Fibroblast of villous mesenchyme (primary cell): ENCODE results near the gene HAGH. TPM values are rescaled to one million over a fixed set of nuclear protein-coding genes. Genes with fewer than 3 reads are reported as not detected.

Experiments used
- DNase-seq: peaks from one replicate; pipeline ENCODE4 v3.0.0-alpha.2; 2010; ENCODE audit warnings: low read depth
- H3K4me3 ChIP-seq: 2 replicates; pipeline ENCODE4 v1.5.1; 2011; ENCODE audit warnings: low read depth, mild to moderate bottlenecking, low read length
- total RNA-seq: library from RNA; depleted of rRNA; stranded (reverse); fragments of >200 nt; gene quantifications from 2 replicates; pipeline ENCODE4 v1.2.3, GENCODE V29; 2012
- TF ChIP-seq, protein P1 (sequence below): IDR thresholded peaks from 2 replicates; pipeline ENCODE4 v1.5.1; 2012; ENCODE audit warnings: low read depth, mild to moderate bottlenecking, low read length; ENCODE audit not compliant: insufficient read depth

The HAGH gene
- total RNA-seq, 1 donor = 24.6 TPM

DNA sequence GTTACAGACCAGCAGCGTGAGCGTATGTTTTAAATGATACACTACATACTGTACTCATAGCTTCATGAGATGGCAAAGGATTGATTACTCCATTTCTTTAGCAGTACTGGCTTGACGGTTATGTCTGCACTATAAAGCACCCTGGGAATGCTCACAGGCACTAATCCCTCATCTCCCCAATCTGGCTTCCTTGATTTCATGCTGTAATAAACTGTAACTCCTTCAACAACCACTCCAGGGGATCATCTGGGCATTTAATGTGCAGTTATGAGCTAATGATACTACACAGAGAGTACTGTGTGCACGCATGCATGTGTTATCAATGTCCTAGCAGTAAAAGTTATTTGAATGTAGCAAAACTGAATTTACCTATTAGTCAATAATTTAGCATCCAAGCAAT, 25.2 kb upstream of the HAGH start:
- TF ChIP-seq, protein P1, sequence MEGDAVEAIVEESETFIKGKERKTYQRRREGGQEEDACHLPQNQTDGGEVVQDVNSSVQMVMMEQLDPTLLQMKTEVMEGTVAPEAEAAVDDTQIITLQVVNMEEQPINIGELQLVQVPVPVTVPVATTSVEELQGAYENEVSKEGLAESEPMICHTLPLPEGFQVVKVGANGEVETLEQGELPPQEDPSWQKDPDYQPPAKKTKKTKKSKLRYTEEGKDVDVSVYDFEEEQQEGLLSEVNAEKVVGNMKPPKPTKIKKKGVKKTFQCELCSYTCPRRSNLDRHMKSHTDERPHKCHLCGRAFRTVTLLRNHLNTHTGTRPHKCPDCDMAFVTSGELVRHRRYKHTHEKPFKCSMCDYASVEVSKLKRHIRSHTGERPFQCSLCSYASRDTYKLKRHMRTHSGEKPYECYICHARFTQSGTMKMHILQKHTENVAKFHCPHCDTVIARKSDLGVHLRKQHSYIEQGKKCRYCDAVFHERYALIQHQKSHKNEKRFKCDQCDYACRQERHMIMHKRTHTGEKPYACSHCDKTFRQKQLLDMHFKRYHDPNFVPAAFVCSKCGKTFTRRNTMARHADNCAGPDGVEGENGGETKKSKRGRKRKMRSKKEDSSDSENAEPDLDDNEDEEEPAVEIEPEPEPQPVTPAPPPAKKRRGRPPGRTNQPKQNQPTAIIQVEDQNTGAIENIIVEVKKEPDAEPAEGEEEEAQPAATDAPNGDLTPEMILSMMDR = no peak
- no peak overlapping the region for H3K4me3 ChIP-seq
- no peak for DNase-seq

DNA sequence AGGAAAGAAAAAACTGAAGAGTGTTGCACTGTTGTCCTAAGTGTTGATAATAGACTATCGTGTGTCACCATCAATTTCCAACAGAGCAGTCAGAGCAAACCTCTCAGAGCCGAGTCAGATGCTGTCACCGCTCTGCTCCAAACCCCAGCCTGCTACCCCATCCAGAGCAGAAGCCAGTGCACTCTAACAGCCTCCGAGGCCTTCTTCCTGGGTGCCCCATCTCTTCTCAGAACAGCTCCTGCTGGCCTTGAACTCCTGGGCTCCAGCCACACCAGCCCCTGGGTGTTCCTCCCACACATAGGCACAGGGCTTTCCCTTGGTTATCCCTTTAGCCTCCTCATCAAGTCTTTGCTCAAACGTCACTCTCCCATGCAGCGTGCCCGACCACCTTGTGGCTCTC, 24.4 kb upstream of the HAGH start:
- H3K4me3 ChIP-seq = no peak overlapping the region
- DNase-seq = no peak
- TF ChIP-seq, protein P1 = no peak

DNA sequence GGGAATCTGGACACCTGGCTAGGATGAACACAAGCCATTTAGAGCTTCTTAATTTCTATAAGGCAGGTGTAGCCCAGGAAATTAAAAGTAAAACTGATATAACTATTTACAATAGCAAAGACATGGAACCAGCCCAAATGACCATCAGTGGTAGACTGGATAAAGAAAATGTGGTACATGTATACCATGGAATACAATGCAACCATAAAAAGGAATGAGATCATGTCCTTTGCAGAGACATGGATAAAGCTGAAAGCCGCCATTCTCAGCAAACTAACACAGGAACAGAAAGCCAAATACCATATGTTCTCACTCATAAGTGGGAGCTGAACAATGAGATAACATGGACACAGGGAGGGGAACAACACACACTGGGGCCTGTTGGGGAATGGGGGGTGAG, 19.8 kb upstream of the HAGH start:
- no peak overlapping the region for H3K4me3 ChIP-seq
- TF ChIP-seq, protein P1 = no peak
- DNase-seq = no peak

DNA sequence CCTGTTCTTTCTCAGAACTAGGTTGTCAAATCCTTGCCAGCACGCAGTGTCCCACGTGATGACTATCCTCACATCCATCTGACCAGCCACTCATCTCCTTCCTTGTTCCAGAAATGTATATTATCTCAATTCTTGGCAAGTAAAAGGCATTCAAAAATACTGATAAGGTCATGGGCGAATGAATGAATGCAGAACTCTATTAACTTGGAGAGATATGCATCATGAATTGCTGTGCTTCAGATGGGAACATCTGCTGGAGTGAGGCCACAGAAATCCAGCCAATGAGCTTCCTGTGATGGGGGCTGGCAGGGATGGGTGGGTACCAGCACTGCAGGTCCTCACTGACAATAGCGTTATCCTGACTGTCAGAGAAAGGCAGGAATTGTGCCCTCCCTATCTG, 19.4 kb upstream of the HAGH start:
- no peak overlapping the region for H3K4me3 ChIP-seq
- no peak for DNase-seq
- TF ChIP-seq, protein P1 = no peak

DNA sequence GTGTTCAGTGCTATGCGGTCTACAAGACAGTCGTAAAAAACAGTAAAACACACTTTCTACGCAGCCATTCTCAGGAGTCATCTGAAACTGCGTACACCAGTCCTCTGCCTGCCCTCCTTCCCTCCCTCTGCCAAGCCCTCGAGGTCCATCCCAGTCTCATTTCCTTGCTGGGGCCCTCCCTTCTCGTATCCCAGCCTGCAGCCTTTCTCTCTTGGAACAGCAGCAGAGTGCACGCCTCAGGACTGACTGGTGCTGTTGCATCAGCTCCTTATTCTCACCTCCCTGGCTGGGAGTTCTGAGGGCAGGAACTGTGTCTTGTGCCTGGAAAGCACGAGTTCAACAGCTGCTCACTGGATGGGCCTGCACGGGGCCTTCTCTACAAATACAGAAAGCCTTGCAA, 12.9 kb upstream of the HAGH start:
- peak; percentile 91 for DNase-seq
- TF ChIP-seq, protein P1 = no peak
- H3K4me3 ChIP-seq = no peak overlapping the region

DNA sequence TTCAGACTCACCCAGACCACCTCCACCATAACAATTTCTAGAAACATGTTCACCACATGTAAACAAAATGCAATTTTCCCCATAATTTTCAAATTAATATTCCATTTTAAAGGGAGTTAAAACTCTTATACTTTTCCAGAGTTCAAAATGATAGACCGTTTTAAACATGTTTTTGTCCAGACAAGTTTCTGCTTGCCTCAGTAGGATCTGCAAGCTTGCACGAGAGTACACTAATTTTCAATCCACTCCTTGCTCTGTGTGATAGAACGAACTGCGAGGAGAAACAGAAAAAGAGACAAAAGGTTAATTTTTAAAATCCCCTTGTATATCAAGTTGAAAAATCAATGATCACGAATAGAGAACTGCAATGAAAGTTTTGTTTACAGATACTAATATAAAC, 7.5 kb upstream of the HAGH start:
- TF ChIP-seq, protein P1 = no peak

DNA sequence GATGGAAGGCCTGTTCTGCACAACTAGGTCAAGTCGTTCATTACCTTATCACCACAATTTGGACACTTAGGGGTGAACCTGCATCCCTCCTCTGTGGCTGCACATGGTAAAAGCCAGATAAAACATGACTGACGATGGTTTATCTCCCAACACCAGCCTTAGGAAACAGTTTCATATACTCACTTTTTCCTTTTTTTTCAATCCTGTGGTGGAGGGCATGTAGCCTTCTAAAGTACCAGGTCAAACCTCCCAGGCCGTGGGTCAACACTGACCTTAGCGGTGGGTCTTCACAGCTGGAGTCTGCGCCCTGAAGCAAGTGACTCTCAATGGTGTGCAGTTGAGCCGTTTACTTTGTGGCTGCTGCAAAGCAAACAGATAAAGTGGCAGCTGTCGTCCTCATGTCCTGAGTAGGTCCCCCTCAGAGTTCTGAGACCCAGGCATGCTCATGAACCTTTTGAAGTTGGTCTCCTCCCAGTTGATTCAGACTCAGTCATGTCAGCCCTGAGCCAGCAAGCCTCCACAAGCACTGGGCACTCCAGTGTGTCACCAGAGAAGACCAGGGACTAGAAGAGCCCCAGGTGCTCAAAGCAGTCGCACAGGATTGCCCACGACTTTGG, 6.3 kb upstream of the HAGH start:
- TF ChIP-seq, protein P1 = no peak
- H3K4me3 ChIP-seq = no peak overlapping the region
- DNase-seq = no peak

More for the DNA sequence above, 7.5 kb upstream of the HAGH start:
- no peak overlapping the region for H3K4me3 ChIP-seq
- no peak for DNase-seq
